ENCODE data around the gene RRAGC.

- no peak for TF ChIP-seq SIN3A (IDR thresholded peaks at IDR 0.05; ENCODE audit: borderline replicate concordance, insufficient read depth, low read length)
- no peak for TF ChIP-seq REST (IDR thresholded peaks at IDR 0.05; ENCODE audit: insufficient read depth in 1 of 2, low read depth in 2 of 2, low read length in 2 of 2)
Measured at GRCh38 chr1:38833146-38833545, 26.4 kb downstream of the RRAGC start.

All from PFSK-1 (cell line).